SK-N-SH (cell line): Measurements from ENCODE around the gene ZCRB1.

Experiments
- CHD2 ChIP-seq: fragments of 150-350 bp; IDR thresholded peaks from 2 replicates; pipeline ENCODE4 v1.6.1; 2018; ENCODE audit warnings: low read length; ENCODE audit not compliant: partially characterized antibody
- EZH2phosphoT487 ChIP-seq: fragments of 200-600 bp; sonication (generic); IDR thresholded peaks from 2 replicates; pipeline ENCODE4 v1.6.1; 2017; ENCODE audit warnings: low read depth, mixed run types, mild to moderate bottlenecking, antibody characterized with exemption, moderate library complexity, borderline replicate concordance
- GABPA ChIP-seq: IDR thresholded peaks from 2 replicates; pipeline ENCODE4 v1.4.0; 2012; ENCODE audit warnings: low read depth, mild to moderate bottlenecking
- NFIC ChIP-seq: IDR thresholded peaks from 2 replicates; pipeline ENCODE4 v1.4.0; 2012; ENCODE audit warnings: borderline replicate concordance
- POLR2AphosphoS5 ChIP-seq: IDR thresholded peaks from 2 replicates; pipeline ENCODE4 v1.6.1; 2012; ENCODE audit warnings: low read depth, low read length
- RXRA ChIP-seq: IDR thresholded peaks from 2 replicates; pipeline ENCODE4 v1.4.0; 2012; ENCODE audit warnings: low read depth, mild to moderate bottlenecking, borderline replicate concordance
- YY1 ChIP-seq: IDR thresholded peaks from 2 replicates; pipeline ENCODE4 v1.4.0; 2012; ENCODE audit warnings: low read depth, mild to moderate bottlenecking
- TF ChIP-seq, protein P1 (sequence below): fragments of 200-600 bp; sonication (generic); IDR thresholded peaks from 2 replicates; pipeline ENCODE4 v1.6.1; 2017; ENCODE audit warnings: antibody characterized with exemption, mild to moderate bottlenecking, moderate library complexity
- TF ChIP-seq, protein P2 (sequence below): IDR thresholded peaks from 2 replicates; pipeline ENCODE4 v1.4.0; 2012; ENCODE audit warnings: low read depth
- TF ChIP-seq, protein P3 (sequence below): fragments of 150-350 bp; IDR thresholded peaks from 2 replicates; pipeline ENCODE4 v1.6.1; 2017; ENCODE audit warnings: antibody characterized with exemption, low read length, low read depth, borderline replicate concordance
- TF ChIP-seq, protein P4 (sequence below): IDR thresholded peaks from 2 replicates; pipeline ENCODE4 v1.4.0; 2012; ENCODE audit warnings: low read depth, borderline replicate concordance

DNA sequence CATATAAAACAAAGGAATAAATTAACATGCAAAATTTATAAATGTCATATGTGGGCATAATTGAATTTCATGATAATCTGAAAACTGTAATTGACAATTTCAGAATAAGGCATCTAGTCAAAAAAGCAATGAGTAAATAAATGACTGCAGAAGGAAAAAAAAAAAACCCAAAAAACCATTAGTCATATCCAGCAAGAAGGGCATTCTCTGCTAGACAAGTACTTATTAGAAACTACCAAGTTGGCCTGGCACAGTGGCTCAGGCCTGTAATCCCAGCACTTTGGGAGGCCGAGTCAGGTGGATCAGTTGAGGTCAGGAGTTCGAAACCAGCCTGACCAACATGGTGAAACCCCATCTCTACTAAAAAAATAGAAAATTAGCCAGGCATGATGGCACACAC, 17.5 kb downstream of the ZCRB1 start:
- TF ChIP-seq, protein P1, sequence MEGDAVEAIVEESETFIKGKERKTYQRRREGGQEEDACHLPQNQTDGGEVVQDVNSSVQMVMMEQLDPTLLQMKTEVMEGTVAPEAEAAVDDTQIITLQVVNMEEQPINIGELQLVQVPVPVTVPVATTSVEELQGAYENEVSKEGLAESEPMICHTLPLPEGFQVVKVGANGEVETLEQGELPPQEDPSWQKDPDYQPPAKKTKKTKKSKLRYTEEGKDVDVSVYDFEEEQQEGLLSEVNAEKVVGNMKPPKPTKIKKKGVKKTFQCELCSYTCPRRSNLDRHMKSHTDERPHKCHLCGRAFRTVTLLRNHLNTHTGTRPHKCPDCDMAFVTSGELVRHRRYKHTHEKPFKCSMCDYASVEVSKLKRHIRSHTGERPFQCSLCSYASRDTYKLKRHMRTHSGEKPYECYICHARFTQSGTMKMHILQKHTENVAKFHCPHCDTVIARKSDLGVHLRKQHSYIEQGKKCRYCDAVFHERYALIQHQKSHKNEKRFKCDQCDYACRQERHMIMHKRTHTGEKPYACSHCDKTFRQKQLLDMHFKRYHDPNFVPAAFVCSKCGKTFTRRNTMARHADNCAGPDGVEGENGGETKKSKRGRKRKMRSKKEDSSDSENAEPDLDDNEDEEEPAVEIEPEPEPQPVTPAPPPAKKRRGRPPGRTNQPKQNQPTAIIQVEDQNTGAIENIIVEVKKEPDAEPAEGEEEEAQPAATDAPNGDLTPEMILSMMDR: no peak
- TF ChIP-seq POLR2AphosphoS5 (no peak), YY1 (no peak), CHD2 (no peak), RXRA (no peak), NFIC (no peak), GABPA (no peak), EZH2phosphoT487 (no peak)
- TF ChIP-seq, protein P2, sequence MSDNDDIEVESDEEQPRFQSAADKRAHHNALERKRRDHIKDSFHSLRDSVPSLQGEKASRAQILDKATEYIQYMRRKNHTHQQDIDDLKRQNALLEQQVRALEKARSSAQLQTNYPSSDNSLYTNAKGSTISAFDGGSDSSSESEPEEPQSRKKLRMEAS: no peak
- TF ChIP-seq, protein P3, sequence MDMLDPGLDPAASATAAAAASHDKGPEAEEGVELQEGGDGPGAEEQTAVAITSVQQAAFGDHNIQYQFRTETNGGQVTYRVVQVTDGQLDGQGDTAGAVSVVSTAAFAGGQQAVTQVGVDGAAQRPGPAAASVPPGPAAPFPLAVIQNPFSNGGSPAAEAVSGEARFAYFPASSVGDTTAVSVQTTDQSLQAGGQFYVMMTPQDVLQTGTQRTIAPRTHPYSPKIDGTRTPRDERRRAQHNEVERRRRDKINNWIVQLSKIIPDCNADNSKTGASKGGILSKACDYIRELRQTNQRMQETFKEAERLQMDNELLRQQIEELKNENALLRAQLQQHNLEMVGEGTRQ: no peak
- TF ChIP-seq, protein P4, sequence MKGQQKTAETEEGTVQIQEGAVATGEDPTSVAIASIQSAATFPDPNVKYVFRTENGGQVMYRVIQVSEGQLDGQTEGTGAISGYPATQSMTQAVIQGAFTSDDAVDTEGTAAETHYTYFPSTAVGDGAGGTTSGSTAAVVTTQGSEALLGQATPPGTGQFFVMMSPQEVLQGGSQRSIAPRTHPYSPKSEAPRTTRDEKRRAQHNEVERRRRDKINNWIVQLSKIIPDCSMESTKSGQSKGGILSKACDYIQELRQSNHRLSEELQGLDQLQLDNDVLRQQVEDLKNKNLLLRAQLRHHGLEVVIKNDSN: no peak
